Renal pelvis (tissue), 4 donors: ENCODE measurements around the gene NHLH1. TPM values are rescaled to one million over a fixed set of nuclear protein-coding genes. Genes with fewer than 3 reads are reported as not detected.
A peak's percentile ranks its signal among the peaks of the same experiment; 100 is the strongest.
"Not testable (repeated sequence)": the region's sequence is repeated elsewhere in the genome, so short reads cannot be mapped to it uniquely, and the experiment has no call there.

Experiments
- DNase-seq: peaks from one replicate; pipeline ENCODE4 v3.0.0-alpha.2; 2013
- polyA plus RNA-seq, 3 donors: library from polyadenylated mRNA; unstranded; fragments of 120-200 nt; gene quantifications; one replicate each; pipeline ENCODE4 v1.2.1, GENCODE V29; 2013; ENCODE audit not compliant: insufficient read length in 3 of 3

Gene NHLH1
- polyA plus RNA-seq, 3 donors, result 0.10 to 0.26 (median 0.18) TPM

GRCh38 chr1:160377585-160378206 is 10.8 kb downstream of the NHLH1 start:
- DNase-seq, result no peak

GRCh38 chr1:160384812-160385211 is 17.9 kb downstream of the NHLH1 start:
- DNase-seq, result not testable (repeated sequence)

GRCh38 chr1:160388406-160388805 is 21.5 kb downstream of the NHLH1 start:
- not testable (repeated sequence) for DNase-seq

GRCh38 chr1:160394673-160395072 is 27.8 kb downstream of the NHLH1 start:
- no peak for DNase-seq

- no peak for DNase-seq
Measured at GRCh38 chr1:160397651-160398050, 30.8 kb downstream of the NHLH1 start.

DNA sequence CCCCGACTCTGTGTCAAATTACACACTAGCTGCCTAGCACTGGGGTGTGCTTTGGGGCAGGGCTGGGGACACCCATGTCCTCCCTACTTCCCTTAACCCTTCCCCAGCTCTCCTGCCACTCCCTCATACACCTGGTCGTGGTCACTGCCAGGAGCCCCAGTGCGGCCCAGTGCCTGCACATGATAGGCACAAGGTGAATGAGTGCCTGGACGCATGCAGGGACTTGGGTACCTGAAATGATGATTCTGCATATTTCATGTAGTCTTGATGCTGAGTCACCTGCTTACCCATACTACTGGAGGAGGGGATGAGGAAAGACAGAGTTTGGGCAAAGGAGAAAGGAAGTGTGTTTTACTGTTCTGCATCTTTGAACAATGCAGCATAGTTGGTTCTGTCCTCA is 32.0 kb downstream of the NHLH1 start:
- no peak for DNase-seq

- peak; percentile 37 for DNase-seq
Measured at GRCh38 chr1:160399544-160400222, 32.8 kb downstream of the NHLH1 start.

DNA sequence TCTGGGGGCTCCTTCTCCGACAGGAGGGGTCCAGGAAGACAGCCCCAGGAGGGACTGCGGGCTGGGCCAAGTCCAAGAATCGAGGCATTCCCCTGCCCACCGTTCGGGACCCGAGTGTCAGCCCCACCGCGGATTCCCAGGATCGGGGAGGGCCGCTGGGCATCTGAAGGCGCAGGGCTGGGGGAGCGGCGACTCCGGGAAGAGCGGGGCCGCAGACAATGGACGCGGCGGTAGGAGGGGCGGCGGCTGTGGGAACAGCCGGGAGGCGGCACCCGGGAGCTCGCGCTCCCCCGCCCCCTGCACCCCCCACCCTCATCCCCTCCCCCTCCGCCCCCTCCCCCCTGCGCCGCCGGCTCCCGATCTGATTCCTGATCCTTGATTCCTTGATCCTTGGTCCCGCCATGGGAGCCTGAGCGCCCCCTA is 33.4 kb downstream of the NHLH1 start, which contains the start of gene VANGL2:
Gene VANGL2 (plus strand): TSS at position 342 of the 423 bp plus-strand sequence. CDS start 15,274 bp downstream, outside the sequence.
- peak; percentile 87 for DNase-seq

DNA sequence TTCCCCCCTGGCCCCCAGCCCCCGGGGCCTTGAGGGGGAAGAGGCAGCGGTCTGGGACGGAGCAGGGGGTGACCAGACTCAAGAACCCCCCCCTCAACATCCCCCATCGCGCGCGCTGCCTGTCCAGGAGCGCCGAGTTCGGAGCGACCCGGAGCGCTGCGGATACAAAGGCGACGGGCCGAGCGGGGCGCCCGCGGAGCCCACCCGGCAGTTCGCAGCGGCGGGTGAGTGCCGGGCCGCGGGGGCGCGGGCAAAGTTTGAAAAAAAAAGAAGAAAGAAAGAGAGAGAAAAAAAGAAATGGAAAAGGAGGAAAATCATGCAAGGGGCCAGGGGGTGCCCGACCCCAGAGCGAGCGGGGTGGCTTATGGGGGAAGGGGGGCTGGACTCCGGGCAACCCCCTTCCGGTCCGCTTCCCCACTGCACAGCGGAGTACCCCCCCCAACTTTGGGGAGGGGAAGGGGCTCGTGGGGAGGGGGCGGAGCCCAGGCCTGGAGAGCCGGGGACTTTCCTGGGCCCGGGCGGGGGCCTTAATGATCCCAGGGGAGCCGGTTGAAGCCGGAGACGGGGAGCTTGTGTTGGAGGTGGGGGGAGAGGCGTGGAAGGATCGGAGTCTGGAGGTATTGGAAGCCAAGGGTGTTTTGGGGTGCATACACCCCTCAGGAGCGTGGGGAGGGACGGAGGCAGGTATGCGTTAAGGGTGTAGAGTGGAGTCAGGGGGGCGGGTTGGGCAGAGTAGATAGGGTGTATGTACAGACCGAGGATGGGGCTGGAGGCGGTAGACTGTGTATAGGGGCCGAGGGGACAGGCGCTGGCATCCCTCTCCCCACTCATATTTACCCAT is 34.0 kb downstream of the NHLH1 start:
- DNase-seq, result peak; percentile 58

DNA sequence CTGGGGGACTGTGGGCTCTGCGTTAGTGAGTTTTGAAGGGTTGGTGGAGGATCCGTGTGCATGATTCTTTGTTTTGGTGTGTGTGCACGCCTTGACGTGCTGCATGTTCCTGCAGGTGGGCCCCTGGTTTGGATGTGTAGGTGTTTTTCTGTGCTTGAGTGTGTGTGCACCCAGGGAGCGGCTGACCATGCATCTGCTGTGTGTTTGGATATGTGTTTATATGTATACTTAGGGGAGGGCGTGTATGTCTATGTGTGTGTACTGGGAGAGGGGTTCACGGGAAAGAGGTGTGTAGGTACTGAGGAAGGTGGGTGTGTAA is 34.6 kb downstream of the NHLH1 start:
- no peak for DNase-seq

GRCh38 chr1:160402001-160402795 is 35.3 kb downstream of the NHLH1 start:
- no peak for DNase-seq

DNA sequence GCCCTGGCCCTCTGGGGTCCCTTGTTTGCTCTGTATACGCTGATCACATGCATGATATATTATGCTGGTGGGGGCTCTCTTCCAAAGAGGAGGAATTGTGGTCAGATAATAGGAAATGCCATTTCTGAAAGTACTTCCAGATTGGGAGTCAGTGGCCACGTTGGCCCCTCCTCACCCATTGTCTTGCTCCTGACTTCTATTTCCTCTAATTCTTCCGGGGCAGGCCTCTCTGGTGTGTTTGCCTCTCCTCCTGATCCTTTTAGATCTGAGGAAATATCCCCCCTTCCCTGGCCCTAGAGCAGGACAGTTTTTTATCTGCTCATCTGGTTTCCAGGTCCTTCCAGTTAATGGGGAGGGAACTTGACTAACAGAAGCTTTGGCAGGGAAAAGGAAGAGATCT is 36.4 kb downstream of the NHLH1 start:
- no peak for DNase-seq

GRCh38 chr1:160404094-160404493 is 37.2 kb downstream of the NHLH1 start:
- DNase-seq, result no peak

- DNase-seq, result no peak
Measured at GRCh38 chr1:160405331-160405877, 38.5 kb downstream of the NHLH1 start.

GRCh38 chr1:160406131-160406968 is 39.5 kb downstream of the NHLH1 start:
- DNase-seq, result no peak

DNA sequence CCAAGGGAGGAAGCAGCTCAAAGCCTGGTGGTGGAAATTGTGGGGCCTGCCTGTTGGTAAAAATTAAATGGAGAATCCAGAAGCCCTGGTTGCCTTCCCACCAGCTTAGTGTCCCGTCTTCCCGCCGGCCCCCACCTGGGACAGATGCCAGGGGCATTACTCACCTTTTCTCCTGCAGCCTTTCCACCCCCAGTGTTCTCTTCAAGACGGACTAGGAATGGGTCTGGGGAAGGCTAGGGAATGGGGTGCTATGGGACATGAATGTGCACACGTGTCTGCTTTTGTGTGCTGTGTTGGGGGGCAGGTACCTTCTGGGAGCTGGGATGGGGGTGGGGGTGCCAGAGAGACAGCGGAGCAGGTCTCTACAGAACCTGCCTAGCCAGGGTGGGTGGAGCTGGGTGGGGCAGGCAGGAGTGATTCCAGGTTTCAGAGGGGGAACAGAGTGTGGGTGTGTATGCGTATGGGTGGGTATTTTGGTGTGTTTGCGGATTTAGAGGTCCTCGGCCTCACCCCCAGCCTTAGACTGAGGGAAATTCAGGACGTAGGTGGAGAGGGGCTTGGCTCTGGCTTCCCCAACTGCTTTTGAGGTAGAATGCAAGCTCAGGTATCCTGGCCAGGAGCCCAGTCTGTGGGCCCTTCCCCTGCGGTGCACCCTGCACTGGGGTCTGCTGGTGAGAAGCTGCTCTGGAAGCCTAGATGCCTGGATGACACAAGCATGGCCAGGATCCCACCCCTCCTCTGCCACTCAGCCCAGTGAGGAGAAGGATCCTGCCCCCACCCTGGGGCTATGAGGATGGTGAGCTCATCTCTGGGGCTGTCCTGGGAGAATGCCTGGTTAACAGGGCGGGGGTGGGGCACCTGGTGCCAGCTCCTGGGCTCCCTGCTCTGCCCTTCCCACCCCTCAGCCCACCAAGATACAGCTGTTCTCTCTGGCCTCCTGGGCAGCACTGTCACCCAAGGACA is 41.2 kb downstream of the NHLH1 start:
- DNase-seq, result no peak

- DNase-seq, result no peak
Measured at GRCh38 chr1:160408864-160409263, 42.0 kb downstream of the NHLH1 start.

- no peak for DNase-seq
Measured at GRCh38 chr1:160409486-160409885, 42.6 kb downstream of the NHLH1 start.

GRCh38 chr1:160410406-160411005 is 43.6 kb downstream of the NHLH1 start:
- peak; percentile 39 for DNase-seq
